ENCODE results near the gene ARHGAP4.

Gene ARHGAP4

GRCh38 chrX:153925739-153926551, at the start of gene ARHGAP4:
Gene ARHGAP4 (minus strand): TSS chrX:153926264. CDS start chrX:153926202, 62 bp downstream.
- intact Hi-C loops (cut with micrococcal nuclease): loop anchor here (1.0 kb wide), 1 partner anchor 132 kb away; the partner anchor contains the start of genes IDH3G and SSR4
- Mint-ChIP-seq H3K27ac (peak within 1 kb of the TSS; percentile 95), H3K9me3 (no peaks in the 10 kb centered on the region), H3K27me3 (no peaks in the 10 kb centered on the region), H3K4me1 (ENCODE audit: low read depth) (peaks cover 59% of the 10 kb centered on the region), H3K4me3 (peak within 1 kb of the TSS; percentile 90), H3K36me3 (ENCODE audit: low read depth) (peaks cover 75% of the 10 kb centered on the region)

GRCh38 chrX:153974726-153975286, 48.7 kb upstream of the ARHGAP4 start:
- no peaks in the 10 kb centered on the region for H3K27me3 Mint-ChIP-seq
- peak overlapping the region; percentile 88 for H3K27ac Mint-ChIP-seq
- H3K4me3 Mint-ChIP-seq: peak overlapping the region; percentile 76
- no peaks in the 10 kb centered on the region for H3K9me3 Mint-ChIP-seq
- H3K4me1 Mint-ChIP-seq (ENCODE audit: low read depth): peaks cover 20% of the 10 kb centered on the region
- intact Hi-C loops (cut with micrococcal nuclease): loop anchor here (5.0 kb wide), 1 partner anchor 37 kb away; no protein-coding TSS in a partner anchor
- peaks cover 14% of the 10 kb centered on the region for H3K36me3 Mint-ChIP-seq (ENCODE audit: low read depth)

GRCh38 chrX:153974003-153974725, 48.1 kb upstream of the ARHGAP4 start:
- intact Hi-C loops (cut with micrococcal nuclease): loop anchor here (5.0 kb wide), 1 partner anchor 38 kb away; no protein-coding TSS in a partner anchor
- H3K36me3 Mint-ChIP-seq (ENCODE audit: low read depth): peaks cover 20% of the 10 kb centered on the region
- H3K9me3 Mint-ChIP-seq: no peaks in the 10 kb centered on the region
- H3K4me3 Mint-ChIP-seq: peak overlapping the region; percentile 76
- peak overlapping the region; percentile 88 for H3K27ac Mint-ChIP-seq
- peaks cover 27% of the 10 kb centered on the region for H3K4me1 Mint-ChIP-seq (ENCODE audit: low read depth)
- H3K27me3 Mint-ChIP-seq: no peaks in the 10 kb centered on the region

DNA sequence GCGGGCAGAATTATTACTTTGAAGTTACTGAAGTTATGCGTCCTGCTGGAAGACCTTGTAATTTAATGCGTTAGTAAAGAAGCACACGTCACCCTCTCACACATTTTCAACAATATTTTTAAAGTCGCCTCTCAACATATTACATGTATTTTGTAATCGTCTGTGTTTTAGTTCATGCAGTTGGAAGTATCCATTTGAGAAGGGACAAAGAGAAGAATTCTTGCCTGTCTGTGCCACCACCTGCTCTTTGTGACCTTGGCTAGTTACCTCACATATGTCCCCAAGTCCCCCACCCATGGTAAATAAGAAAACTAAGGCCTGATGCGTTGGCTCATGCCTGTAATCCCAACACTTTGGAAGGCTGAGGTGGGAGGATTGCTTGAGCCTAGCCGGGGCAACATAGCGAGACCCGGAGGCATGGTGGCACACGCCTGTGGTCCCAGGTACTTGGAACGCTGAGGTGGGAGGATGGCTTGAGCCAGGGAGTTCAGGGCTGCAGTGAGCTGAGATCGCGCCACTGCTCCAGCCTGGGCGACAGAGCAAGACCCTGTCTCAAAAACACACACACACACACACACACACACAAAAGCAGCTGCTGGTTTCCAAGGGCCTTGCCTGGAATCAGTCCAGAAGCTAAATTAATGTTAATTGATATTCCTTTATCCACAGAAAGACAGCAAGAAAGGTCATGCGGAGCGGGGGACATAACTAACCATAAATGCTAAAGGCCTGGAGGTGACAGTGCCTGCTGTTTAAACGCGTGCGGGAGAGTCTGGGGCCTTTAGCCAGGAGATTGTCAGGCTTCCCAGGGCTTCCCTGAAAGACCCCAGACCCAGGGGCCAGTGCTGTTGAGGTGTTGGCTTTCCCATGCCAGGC, 47.3 kb upstream of the ARHGAP4 start:
- Mint-ChIP-seq H3K9me3 (no peaks in the 10 kb centered on the region), H3K4me1 (ENCODE audit: low read depth) (peaks cover 33% of the 10 kb centered on the region), H3K36me3 (ENCODE audit: low read depth) (peaks cover 21% of the 10 kb centered on the region), H3K27ac (peak overlapping the region; percentile 88), H3K4me3 (peak overlapping the region; percentile 76), H3K27me3 (no peaks in the 10 kb centered on the region)
- intact Hi-C loops (cut with micrococcal nuclease): loop anchor here (5.0 kb wide), 1 partner anchor 39 kb away; no protein-coding TSS in a partner anchor

GRCh38 chrX:153972368-153973126, 46.5 kb upstream of the ARHGAP4 start, which contains the start of gene TMEM187:
Gene TMEM187 (plus strand): TSS chrX:153972754. CDS start chrX:153982063, 9,309 bp downstream.
- peaks cover 29% of the 10 kb centered on the region for H3K36me3 Mint-ChIP-seq (ENCODE audit: low read depth)
- H3K4me3 Mint-ChIP-seq: peak within 1 kb of the TSS; percentile 100
- no peaks in the 10 kb centered on the region for H3K9me3 Mint-ChIP-seq
- H3K4me1 Mint-ChIP-seq (ENCODE audit: low read depth): peaks cover 41% of the 10 kb centered on the region
- peak within 1 kb of the TSS; percentile 99 for H3K27ac Mint-ChIP-seq
- no peaks in the 10 kb centered on the region for H3K27me3 Mint-ChIP-seq
- intact Hi-C loops (cut with micrococcal nuclease): loop anchor here (5.0 kb wide), 1 partner anchor 40 kb away; no protein-coding TSS in a partner anchor

GRCh38 chrX:153971450-153972367, 45.6 kb upstream of the ARHGAP4 start, which contains the start of gene HCFC1:
Gene HCFC1 (minus strand): TSS chrX:153971818. CDS start chrX:153970840, 978 bp downstream.
- Mint-ChIP-seq H3K27me3 (no peaks in the 10 kb centered on the region), H3K9me3 (no peaks in the 10 kb centered on the region), H3K4me1 (ENCODE audit: low read depth) (peaks cover 49% of the 10 kb centered on the region), H3K36me3 (ENCODE audit: low read depth) (peaks cover 35% of the 10 kb centered on the region), H3K27ac (peak within 1 kb of the TSS; percentile 99), H3K4me3 (peak within 1 kb of the TSS; percentile 100)
- intact Hi-C loops (cut with micrococcal nuclease): loop anchor here (5.0 kb wide), 1 partner anchor 41 kb away; no protein-coding TSS in a partner anchor

GRCh38 chrX:153971124-153971449, 45.0 kb upstream of the ARHGAP4 start:
- H3K4me1 Mint-ChIP-seq (ENCODE audit: low read depth): peaks cover 55% of the 10 kb centered on the region
- peak overlapping the region; percentile 100 for H3K4me3 Mint-ChIP-seq
- peaks cover 40% of the 10 kb centered on the region for H3K36me3 Mint-ChIP-seq (ENCODE audit: low read depth)
- H3K27me3 Mint-ChIP-seq: no peaks in the 10 kb centered on the region
- intact Hi-C loops (cut with micrococcal nuclease): loop anchor here (5.0 kb wide), 1 partner anchor 41 kb away; no protein-coding TSS in a partner anchor
- H3K9me3 Mint-ChIP-seq: no peaks in the 10 kb centered on the region
- peak overlapping the region; percentile 99 for H3K27ac Mint-ChIP-seq

DNA sequence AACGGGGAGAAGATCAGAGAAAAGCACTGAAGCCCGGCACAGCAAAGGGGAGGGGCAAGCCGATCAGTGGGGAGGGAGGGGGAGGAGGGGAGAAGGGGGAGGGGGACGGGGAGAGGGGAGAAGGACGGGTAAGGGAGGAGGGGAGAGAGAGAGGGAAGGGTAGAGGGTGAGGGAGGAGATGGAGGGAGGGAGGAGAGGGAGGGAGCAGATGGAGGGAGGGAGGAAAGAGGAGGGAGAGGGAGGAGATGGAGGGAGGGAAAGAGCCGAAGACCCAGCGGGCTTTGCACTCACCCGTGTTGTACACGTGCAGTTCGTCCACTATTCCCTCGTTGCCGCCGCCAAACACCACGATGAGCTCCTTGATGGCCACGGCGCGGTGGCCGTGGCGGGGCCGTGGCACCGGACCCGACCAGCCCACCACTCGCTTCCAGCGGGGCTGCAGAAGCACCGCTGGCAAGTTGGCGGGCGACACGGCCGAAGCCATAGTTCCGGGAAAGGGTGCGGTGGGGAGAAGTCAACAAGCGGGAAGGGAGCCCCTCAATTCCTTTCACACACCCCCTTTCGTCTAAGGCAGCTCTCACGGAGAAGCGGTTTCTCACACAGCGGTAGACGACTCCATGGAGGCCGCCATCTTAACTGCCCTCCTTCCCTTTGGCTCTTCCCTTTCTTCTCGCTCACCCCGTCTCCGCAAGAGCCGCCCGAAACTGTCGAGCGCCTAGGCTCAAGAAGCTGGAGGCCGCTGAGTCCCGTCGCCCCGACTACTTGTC, 44.5 kb upstream of the ARHGAP4 start:
- peaks cover 58% of the 10 kb centered on the region for H3K4me1 Mint-ChIP-seq (ENCODE audit: low read depth)
- peak overlapping the region; percentile 99 for H3K27ac Mint-ChIP-seq
- intact Hi-C loops (cut with micrococcal nuclease): loop anchor here (5.0 kb wide), 1 partner anchor 42 kb away; no protein-coding TSS in a partner anchor
- peak overlapping the region; percentile 100 for H3K4me3 Mint-ChIP-seq
- no peaks in the 10 kb centered on the region for H3K9me3 Mint-ChIP-seq
- H3K36me3 Mint-ChIP-seq (ENCODE audit: low read depth): peaks cover 45% of the 10 kb centered on the region
- no peaks in the 10 kb centered on the region for H3K27me3 Mint-ChIP-seq

GRCh38 chrX:153969904-153970356, 43.9 kb upstream of the ARHGAP4 start:
- H3K4me3 Mint-ChIP-seq: peak overlapping the region; percentile 100
- peaks cover 51% of the 10 kb centered on the region for H3K36me3 Mint-ChIP-seq (ENCODE audit: low read depth)
- no peaks in the 10 kb centered on the region for H3K9me3 Mint-ChIP-seq
- no peaks in the 10 kb centered on the region for H3K27me3 Mint-ChIP-seq
- intact Hi-C loops (cut with micrococcal nuclease): loop anchor here (5.0 kb wide), 1 partner anchor 42 kb away; no protein-coding TSS in a partner anchor
- H3K27ac Mint-ChIP-seq: peak overlapping the region; percentile 99
- peaks cover 57% of the 10 kb centered on the region for H3K4me1 Mint-ChIP-seq (ENCODE audit: low read depth)

DNA sequence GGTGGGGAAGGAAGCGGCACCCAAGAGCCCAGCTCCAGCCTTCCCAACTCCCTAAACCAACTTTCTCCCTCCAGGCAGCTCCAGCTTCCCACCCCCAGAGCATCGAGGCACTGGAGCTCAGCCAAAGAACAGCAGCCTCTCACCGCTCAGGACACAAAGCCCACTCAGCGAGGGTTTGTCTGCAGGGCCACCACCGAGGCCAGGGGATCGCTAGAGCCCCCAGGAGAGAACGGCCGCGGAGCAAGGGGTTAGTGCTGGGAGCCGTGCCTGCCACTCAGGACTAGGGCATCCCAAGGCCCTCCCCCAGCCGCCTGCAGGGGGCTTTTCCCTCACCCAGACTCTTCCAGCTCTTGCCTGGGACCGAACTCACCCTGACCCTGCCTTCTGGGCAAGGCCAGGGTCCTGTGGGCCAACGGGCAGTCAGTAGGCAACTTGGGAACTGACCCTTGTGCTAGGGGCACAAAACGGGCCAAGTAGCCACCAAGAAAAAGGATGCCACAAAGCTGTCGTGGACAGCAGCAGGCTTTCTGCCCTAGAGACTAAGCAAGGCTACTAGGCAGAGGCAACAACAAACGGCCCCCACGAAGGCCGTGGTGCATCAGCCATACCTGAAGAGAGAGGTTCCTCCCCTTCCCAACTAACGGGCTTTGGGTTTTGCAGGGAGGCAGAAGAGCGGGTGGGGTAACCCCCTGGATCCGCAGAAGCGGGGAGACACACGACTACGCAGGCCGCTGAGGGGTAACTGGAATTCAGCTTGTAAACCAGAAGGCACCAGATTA, 43.2 kb upstream of the ARHGAP4 start:
- H3K4me1 Mint-ChIP-seq (ENCODE audit: low read depth): peaks cover 50% of the 10 kb centered on the region
- H3K27ac Mint-ChIP-seq: peak overlapping the region; percentile 99
- peaks cover 57% of the 10 kb centered on the region for H3K36me3 Mint-ChIP-seq (ENCODE audit: low read depth)
- no peaks in the 10 kb centered on the region for H3K27me3 Mint-ChIP-seq
- peak overlapping the region; percentile 100 for H3K4me3 Mint-ChIP-seq
- H3K9me3 Mint-ChIP-seq: no peaks in the 10 kb centered on the region
- intact Hi-C loops (cut with micrococcal nuclease): no loop called here
